Astrocyte of the spinal cord (primary cell): ENCODE measurements around the gene ATP5F1D.

Experiments
- DNase-seq: peaks from one replicate; pipeline ENCODE4 v3.0.0; 2011; ENCODE audit warnings: low read depth, low spot score
- H3K4me3 ChIP-seq: 2 replicates; pipeline ENCODE4 v1.5.1; 2011; ENCODE audit warnings: low read depth, mild to moderate bottlenecking, low read length, moderate library complexity
- CTCF ChIP-seq: IDR thresholded peaks from 2 replicates; pipeline ENCODE4 v1.5.1; 2012; ENCODE audit warnings: low read depth, mild to moderate bottlenecking, low read length, inconsistent platforms
- in situ Hi-C: cut with HindIII; loops from 2 replicates; pipeline ENCODE4 v1.10.0; 2017; ENCODE audit warnings: low sequenced_read_pairs

Gene ATP5F1D

GRCh38 chr19:1222394-1222793 lies 19.2 kb upstream of the ATP5F1D start:
- H3K4me3 ChIP-seq = no peak overlapping the region
- in situ Hi-C loops = no loop called here
- DNase-seq = no peak
- TF ChIP-seq CTCF = peak; percentile 31

- H3K4me3 ChIP-seq = no peak overlapping the region
- in situ Hi-C loops = no loop called here
- peak; percentile 60 for TF ChIP-seq CTCF
- peak; percentile 37 for DNase-seq
Measured at GRCh38 chr19:1223018-1223855, 18.3 kb upstream of the ATP5F1D start.

- in situ Hi-C loops = no loop called here
- H3K4me3 ChIP-seq = no peak overlapping the region
- DNase-seq = no peak
- no peak for TF ChIP-seq CTCF
Measured at GRCh38 chr19:1224047-1224825, 17.3 kb upstream of the ATP5F1D start.

GRCh38 chr19:1224847-1225246 lies 16.7 kb upstream of the ATP5F1D start:
- TF ChIP-seq CTCF = no peak
- DNase-seq = no peak
- in situ Hi-C loops = no loop called here
- H3K4me3 ChIP-seq = no peak overlapping the region

GRCh38 chr19:1225440-1226226 lies 15.9 kb upstream of the ATP5F1D start:
- TF ChIP-seq CTCF = no peak
- in situ Hi-C loops = no loop called here
- no peak for DNase-seq
- no peak overlapping the region for H3K4me3 ChIP-seq

- TF ChIP-seq CTCF = no peak
- in situ Hi-C loops = no loop called here
Measured at GRCh38 chr19:1226227-1226518, 15.4 kb upstream of the ATP5F1D start.

More at GRCh38 chr19:1226227-1226518, 15.4 kb upstream of the ATP5F1D start:
- H3K4me3 ChIP-seq = no peak overlapping the region
- no peak for DNase-seq
